Pancreas (tissue), 10 donors: ENCODE data around the gene CCDC40. TPM values are rescaled to one million over a fixed set of nuclear protein-coding genes. Genes with fewer than 3 reads are reported as not detected.

ENCODE experiments used
- ATAC-seq, 4 donors: fragments of 200-7000 bp; cut with Tn5 transposase; one replicate each; pipeline versions ENCODE4 v1.8.0 to v1.9.1; 2020; ENCODE audit warnings: mild to moderate bottlenecking in 4 of 4, moderate library complexity in 4 of 4
- DNase-seq, 6 donors: peaks; one replicate each; pipeline ENCODE4 v3.0.0-alpha.2; 2020
- FAIRE-seq: peaks from 2 replicates; lab custom pipeline; 2012; peaks lifted over from hg19 to GRCh38; lab: Jason Lieb, UNC
- H3K27ac ChIP-seq, 4 donors: fragments of 200-600 bp; sonication (generic); 1 replicate in 3 of 4; 2 replicates in 1 of 4; pipeline versions ENCODE4 v1.5.0 to v1.8.0; 2020
- H3K27me3 ChIP-seq, 4 donors: fragments of 200-600 bp; one replicate each; pipeline ENCODE4 v1.8.0; 2021
- H3K36me3 ChIP-seq, 3 donors: fragments of 200-600 bp; sonication (generic) in 1 of 3; one replicate each; pipeline versions ENCODE4 v1.5.0 to v1.8.0; 2020 to 2021
- H3K4me1 ChIP-seq, 3 donors: fragments of 200-600 bp; one replicate each; pipeline ENCODE4 v1.8.0; 2021
- H3K4me3 ChIP-seq, 4 donors: fragments of 200-600 bp; sonication (generic) in 2 of 4; one replicate each; pipeline versions ENCODE4 v1.5.0 to v1.8.0; 2020 to 2021
- H3K9me3 ChIP-seq, 4 donors: fragments of 200-600 bp; one replicate each; pipeline ENCODE4 v1.8.0; 2021
- CTCF ChIP-seq, 4 donors: fragments of 200-600 bp; sonication (generic) in 3 of 4; IDR thresholded peaks; one replicate each; pipeline versions ENCODE4 v1.5.0 to v1.8.0; 2021; ENCODE audit warnings: antibody characterized with exemption in 4 of 4
- WGBS, 2 donors: extraction: QIAGEN DNeasy Blood & Tissue Kit; methylation state at CpG; one replicate each; pipeline ENCODE4 v1.1.7; 2013; 5-methylcytosine and 5-hydroxymethylcytosine counted together
- intact Hi-C, 3 donors: fragments of 100-400 bp; cut with DNase I; formaldehyde crosslinking; loops; one replicate each; pipeline versions ENCODE4 v1.11.1 to v1.14.2; 2022
- polyA plus RNA-seq, 2 donors: library from polyadenylated mRNA; stranded (reverse); fragments of 200-250 nt; gene quantifications; one replicate each; pipeline ENCODE4 v1.2.3, GENCODE V29; 2013
- total RNA-seq, 6 donors: library from RNA; stranded (reverse); fragmentation: NEBNext Ultra II Directional in 4 of 6; extraction: Animal tissue kit (Norgen Biotek cat#: 25700) in 4 of 6; gene quantifications; one replicate each; pipeline versions ENCODE4 v1.2.1 to v1.2.4, GENCODE V29; 2021 to 2023
- donor health status: healthy with polysubstance abuse.
- donor health status: DM: no; HTN: no; CAD: no; lungs with moderate emphysema.
- donor health status: DM: no; HTN: no; CAD: no.
- donor health status: control.
- donor health status: control.
- donor health status: Bipolar disorder and iron deficiency.
- donor health status: DM: yes; HTN: yes; CAD: no.
- donor health status: DM: no; HTN: no; CAD: no.
- donor health status: DM: no; HTN: no; CAD: no.
- donor health status: DM: yes; HTN: yes; CAD: no.

The CCDC40 gene
- total and polyA plus RNA-seq, 8 donors, result 1.9 to 12.3 (median 3.4) TPM

GRCh38 chr17:80110447-80110812 lies 74.0 kb downstream of the CCDC40 start:
- no peaks in the 10 kb centered on the region for H3K36me3 ChIP-seq
- no peak overlapping the region for H3K4me3 ChIP-seq
- ATAC-seq, result no peak
- FAIRE-seq, result no peak
- DNase-seq, result peak in 2 of 6 donors; percentile 18 to 55
- H3K27me3 ChIP-seq, result no peaks in the 10 kb centered on the region
- 79 to 84% methylated on average over 9 of the region's 9 CpGs for WGBS, 2 donors
- no peak for TF ChIP-seq CTCF (IDR thresholded peaks at IDR 0.05)
- no peaks in the 10 kb centered on the region for H3K9me3 ChIP-seq
- no peak overlapping the region for H3K27ac ChIP-seq
- no peaks in the 10 kb centered on the region for H3K4me1 ChIP-seq
- intact Hi-C loops, result no loop called here

GRCh38 chr17:80110927-80111701 lies 74.7 kb downstream of the CCDC40 start:
- DNase-seq, result peak in 2 of 6 donors; percentile 21 to 58
- no peak for ATAC-seq
- TF ChIP-seq CTCF (IDR thresholded peaks at IDR 0.05), result no peak
- 90 to 91% methylated on average over 21 of the region's 21 CpGs for WGBS, 2 donors
- FAIRE-seq, result no peak
- Histone ChIP-seq H3K27me3 (no peaks in the 10 kb centered on the region), H3K9me3 (no peaks in the 10 kb centered on the region), H3K4me3 (no peak overlapping the region), H3K4me1 (no peaks in the 10 kb centered on the region), H3K36me3 (no peaks in the 10 kb centered on the region), H3K27ac (no peak overlapping the region)
- intact Hi-C loops, result no loop called here

GRCh38 chr17:80111702-80112470 lies 75.4 kb downstream of the CCDC40 start:
- no peak for ATAC-seq
- Histone ChIP-seq H3K27me3 (no peaks in the 10 kb centered on the region), H3K4me3 (no peak overlapping the region), H3K4me1 (no peaks in the 10 kb centered on the region), H3K9me3 (no peaks in the 10 kb centered on the region), H3K36me3 (no peaks in the 10 kb centered on the region), H3K27ac (no peak overlapping the region)
- no peak for DNase-seq
- FAIRE-seq, result no peak
- intact Hi-C loops, result no loop called here
- WGBS, 2 donors, result 89 to 91% methylated on average over 24 to 26 of the region's 26 CpGs
- no peak for TF ChIP-seq CTCF (IDR thresholded peaks at IDR 0.05)

GRCh38 chr17:80112471-80113032 lies 76.1 kb downstream of the CCDC40 start:
- intact Hi-C loops, result no loop called here
- Histone ChIP-seq H3K4me3 (no peak overlapping the region), H3K4me1 (no peaks in the 10 kb centered on the region), H3K9me3 (no peaks in the 10 kb centered on the region), H3K27me3 (no peaks in the 10 kb centered on the region), H3K36me3 (no peaks in the 10 kb centered on the region), H3K27ac (no peak overlapping the region)
- 95 to 97% methylated on average over 16 to 24 of the region's 24 CpGs for WGBS, 2 donors
- peak in 1 of 6 donors; percentile 64 for DNase-seq
- ATAC-seq, result no peak
- no peak for TF ChIP-seq CTCF (IDR thresholded peaks at IDR 0.05)
- FAIRE-seq, result no peak
